Measurements from ENCODE around the gene RAB6A.

- TF ChIP-seq EP300 (IDR thresholded peaks at IDR 0.05; ENCODE audit: low read depth) (no peak), POLR2AphosphoS5 (IDR thresholded peaks at IDR 0.05) (no peak), CTCF (IDR thresholded peaks at IDR 0.05) (no peak), POLR2A (IDR thresholded peaks at IDR 0.05) (no peak)
These were observed 66.9 kb downstream of the RAB6A start for GRCh38 chr11:73693899-73694525.
